ENCODE measurements around the gene PTPRN2.

Gene PTPRN2

DNA sequence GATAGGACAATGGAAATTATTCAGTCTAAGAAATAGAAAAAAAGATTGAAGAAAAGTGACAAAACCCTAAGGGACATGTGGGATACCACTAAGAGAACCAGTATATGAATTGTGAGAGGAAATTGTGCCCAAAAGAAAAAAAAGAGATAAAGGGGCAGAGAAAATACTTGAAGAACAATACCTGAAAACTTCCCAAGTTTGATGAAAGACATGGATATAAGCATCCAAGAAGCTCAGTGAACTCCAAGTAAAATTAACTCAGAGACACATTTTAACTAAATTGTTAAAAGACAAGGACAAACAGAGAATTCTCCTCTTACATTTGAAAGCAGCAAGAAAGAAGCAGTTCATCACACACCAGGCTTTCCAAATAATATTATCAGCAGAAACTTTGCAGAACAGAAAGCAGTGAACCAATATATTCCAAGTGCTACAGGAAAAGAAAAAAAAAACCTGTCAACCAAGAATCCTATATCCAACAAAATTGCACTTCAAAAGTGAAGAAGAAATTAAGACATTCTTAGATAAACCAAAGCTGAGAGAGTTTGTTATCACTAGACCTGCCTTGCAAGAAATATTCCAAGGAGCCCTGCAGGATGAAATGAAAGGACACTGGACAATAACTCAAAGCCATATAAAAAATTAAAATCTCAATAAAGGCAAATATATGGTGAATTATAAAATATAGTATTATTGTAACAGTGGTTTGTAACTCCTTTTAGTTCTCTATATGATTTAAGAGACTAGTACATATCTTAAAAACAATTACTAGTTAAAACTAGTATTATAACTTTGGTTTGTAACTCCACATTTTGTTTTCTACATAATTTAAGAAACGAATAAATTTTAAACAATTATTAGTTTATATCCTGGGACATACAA, 470.0 kb downstream of the PTPRN2 start:
- Mint-ChIP-seq H3K27me3 (peaks cover 9% of the 10 kb centered on the region), H3K4me1 (no peaks in the 10 kb centered on the region), H3K9me3 (peaks cover 36% of the 10 kb centered on the region)

DNA sequence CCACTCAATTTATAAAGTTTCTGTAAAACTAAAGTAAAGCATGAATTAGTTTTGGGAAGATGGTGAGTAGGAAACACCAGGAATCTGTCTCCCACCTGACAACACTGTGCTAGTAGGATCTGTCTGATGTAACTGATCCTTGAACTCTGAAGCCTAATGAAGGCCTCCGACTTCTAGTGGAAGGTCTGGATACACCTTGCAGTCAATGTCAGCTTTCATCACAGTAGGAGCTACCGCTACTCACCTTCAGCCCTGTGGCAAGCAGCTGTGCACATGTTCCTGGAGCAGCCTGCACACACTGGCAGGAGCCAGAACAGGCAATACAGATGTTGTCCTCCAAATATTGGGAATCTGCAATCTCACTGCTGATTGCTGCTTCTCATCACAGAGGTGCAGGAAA, 471.4 kb downstream of the PTPRN2 start:
- Mint-ChIP-seq H3K9me3 (peaks cover 42% of the 10 kb centered on the region), H3K27me3 (peaks cover 11% of the 10 kb centered on the region), H3K4me1 (no peaks in the 10 kb centered on the region), H3K36me3 (ENCODE audit: insufficient read depth) (no peaks in the 10 kb centered on the region), H3K27ac (ENCODE audit: low read depth) (no peak overlapping the region), H3K4me3 (no peak overlapping the region)
- DNase-seq (ENCODE audit: low spot score in 2 of 2) (no peak), ATAC-seq (replicated peaks; ENCODE audit: extremely low read depth, poor library complexity, severe bottlenecking) (no peak)

More for the DNA sequence above, 470.0 kb downstream of the PTPRN2 start:
- no peak overlapping the region for H3K27ac Mint-ChIP-seq (ENCODE audit: low read depth)
- DNase-seq (ENCODE audit: low spot score in 2 of 2) = no peak
- H3K36me3 Mint-ChIP-seq (ENCODE audit: insufficient read depth) = no peaks in the 10 kb centered on the region
- ATAC-seq (replicated peaks; ENCODE audit: extremely low read depth, poor library complexity, severe bottlenecking) = no peak
- no peak overlapping the region for H3K4me3 Mint-ChIP-seq

DNA sequence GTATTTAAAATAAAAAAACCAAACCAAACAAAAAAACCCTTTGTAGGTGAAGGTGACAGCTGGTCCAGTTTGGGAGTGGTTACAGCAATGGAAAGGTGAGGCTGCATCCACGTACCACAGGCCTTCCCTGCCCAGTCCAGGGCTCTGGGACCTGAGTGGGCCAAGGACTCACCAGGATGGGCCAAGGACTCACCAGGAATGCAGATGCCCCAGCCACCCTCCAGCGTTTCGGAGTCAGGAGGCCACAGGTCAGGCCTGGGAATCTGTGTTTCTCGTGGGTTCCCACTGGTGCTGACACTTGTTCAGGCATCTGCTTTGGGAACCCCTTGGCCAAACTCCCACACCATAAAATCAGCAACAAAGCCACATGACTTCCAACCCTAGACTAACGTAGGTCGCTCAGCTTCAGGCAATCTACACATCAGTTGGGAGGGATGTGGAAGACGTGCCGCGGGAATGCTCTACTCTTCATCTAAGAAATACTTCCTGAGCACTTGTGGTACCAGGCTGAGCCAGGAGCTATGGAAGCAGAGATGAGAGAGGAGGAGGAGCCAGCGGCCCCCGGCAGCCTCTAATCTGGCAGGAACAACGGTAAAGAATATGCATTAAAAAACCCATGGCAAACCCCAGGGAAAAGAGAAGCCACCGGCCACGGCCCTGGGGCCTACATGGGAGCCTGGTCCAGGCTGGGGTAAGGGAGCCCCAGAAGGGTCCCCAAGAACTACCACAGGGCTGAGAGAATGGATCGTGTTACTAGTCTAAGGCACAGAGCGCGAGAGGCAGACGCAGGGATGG, 473.4 kb downstream of the PTPRN2 start:
- ATAC-seq (replicated peaks; ENCODE audit: extremely low read depth, poor library complexity, severe bottlenecking) (no peak), DNase-seq (ENCODE audit: low spot score in 2 of 2) (no peak)
- peaks cover 38% of the 10 kb centered on the region for H3K9me3 Mint-ChIP-seq
- no peak overlapping the region for H3K4me3 Mint-ChIP-seq
- peaks cover 6% of the 10 kb centered on the region for H3K27me3 Mint-ChIP-seq
- H3K36me3 Mint-ChIP-seq (ENCODE audit: insufficient read depth) = no peaks in the 10 kb centered on the region
- H3K4me1 Mint-ChIP-seq = no peaks in the 10 kb centered on the region
- no peak overlapping the region for H3K27ac Mint-ChIP-seq (ENCODE audit: low read depth)

DNA sequence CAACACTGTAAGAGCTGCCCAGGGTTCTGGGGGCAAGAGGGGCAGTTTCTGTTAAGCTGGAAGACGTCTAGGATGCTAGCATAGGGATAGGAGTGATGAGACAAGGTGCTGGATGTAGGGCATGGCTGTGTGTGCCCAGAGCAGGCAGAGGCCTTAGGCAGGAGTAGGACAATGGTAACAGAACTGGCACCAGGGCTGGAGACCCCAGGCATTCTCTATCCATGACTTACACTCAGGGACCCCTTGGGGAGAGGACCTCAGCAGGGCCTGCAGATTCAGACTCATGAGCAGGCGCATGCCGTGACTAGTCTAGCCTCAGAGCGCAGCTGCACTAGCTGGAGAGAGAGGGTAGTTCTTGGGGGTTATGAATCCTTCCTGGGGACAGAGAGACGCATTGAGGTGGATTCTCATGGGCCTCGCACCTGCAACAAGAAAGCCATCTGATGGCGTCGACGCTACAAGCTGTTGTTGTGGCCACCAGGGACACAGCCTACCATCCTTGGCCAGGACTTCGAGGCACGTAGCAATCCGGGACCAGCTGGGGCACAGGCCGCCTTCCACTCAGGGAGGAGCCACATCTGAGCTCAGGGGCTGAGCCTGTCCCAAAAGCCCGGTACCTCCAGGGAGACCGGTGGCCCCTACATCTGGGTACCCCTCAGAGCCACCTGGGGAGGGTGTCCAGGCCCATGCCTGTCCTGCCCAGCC, 474.1 kb downstream of the PTPRN2 start:
- H3K27ac Mint-ChIP-seq (ENCODE audit: low read depth) = no peak overlapping the region
- no peak overlapping the region for H3K4me3 Mint-ChIP-seq
- H3K36me3 Mint-ChIP-seq (ENCODE audit: insufficient read depth) = no peaks in the 10 kb centered on the region
- ATAC-seq (replicated peaks; ENCODE audit: extremely low read depth, poor library complexity, severe bottlenecking) = no peak
- DNase-seq (ENCODE audit: low spot score in 2 of 2) = no peak
- H3K4me1 Mint-ChIP-seq = no peaks in the 10 kb centered on the region
- peaks cover 37% of the 10 kb centered on the region for H3K9me3 Mint-ChIP-seq
- peaks cover 6% of the 10 kb centered on the region for H3K27me3 Mint-ChIP-seq

DNA sequence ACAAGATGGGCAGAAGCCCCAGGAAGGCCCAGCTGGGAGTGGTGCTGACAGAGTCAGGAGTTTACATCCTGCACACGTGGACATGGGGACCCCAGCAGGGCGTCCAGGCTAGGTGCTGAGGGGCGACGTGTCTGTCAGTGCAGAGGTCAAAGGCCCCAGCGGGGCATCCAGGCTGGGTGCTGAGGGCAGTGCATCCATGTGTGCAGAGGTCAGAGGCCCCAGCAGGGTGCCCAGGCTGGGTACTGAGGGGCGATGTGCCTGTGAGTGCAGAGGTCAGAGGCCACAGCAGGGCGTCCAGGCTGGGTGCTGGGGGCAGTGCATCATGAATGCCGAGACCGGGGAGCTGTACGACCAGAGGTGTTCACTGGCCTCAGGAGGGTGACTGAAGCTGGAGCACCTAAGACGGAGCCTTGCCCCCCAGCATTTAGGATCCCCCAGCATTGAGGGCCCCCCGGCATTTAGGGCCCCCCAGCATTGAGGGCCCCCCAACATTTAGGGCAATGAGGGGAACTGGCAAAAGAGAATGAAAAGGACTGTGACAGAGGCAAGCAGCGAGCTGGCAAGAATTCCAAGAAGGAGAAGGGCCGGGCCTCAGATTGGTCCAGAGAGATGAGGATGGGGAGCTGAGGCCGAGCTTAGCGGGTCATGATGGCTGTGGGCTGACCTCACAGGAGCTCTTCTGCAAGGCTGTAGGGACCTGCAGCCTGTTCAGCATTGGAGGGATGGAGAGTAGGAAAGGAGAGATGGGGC, 474.9 kb downstream of the PTPRN2 start:
- Mint-ChIP-seq H3K36me3 (ENCODE audit: insufficient read depth) (no peaks in the 10 kb centered on the region), H3K4me1 (no peaks in the 10 kb centered on the region), H3K9me3 (peaks cover 39% of the 10 kb centered on the region), H3K4me3 (no peak overlapping the region), H3K27me3 (peaks cover 6% of the 10 kb centered on the region), H3K27ac (ENCODE audit: low read depth) (no peak overlapping the region)
- no peak for DNase-seq (ENCODE audit: low spot score in 2 of 2)
- no peak for ATAC-seq (replicated peaks; ENCODE audit: extremely low read depth, poor library complexity, severe bottlenecking)

DNA sequence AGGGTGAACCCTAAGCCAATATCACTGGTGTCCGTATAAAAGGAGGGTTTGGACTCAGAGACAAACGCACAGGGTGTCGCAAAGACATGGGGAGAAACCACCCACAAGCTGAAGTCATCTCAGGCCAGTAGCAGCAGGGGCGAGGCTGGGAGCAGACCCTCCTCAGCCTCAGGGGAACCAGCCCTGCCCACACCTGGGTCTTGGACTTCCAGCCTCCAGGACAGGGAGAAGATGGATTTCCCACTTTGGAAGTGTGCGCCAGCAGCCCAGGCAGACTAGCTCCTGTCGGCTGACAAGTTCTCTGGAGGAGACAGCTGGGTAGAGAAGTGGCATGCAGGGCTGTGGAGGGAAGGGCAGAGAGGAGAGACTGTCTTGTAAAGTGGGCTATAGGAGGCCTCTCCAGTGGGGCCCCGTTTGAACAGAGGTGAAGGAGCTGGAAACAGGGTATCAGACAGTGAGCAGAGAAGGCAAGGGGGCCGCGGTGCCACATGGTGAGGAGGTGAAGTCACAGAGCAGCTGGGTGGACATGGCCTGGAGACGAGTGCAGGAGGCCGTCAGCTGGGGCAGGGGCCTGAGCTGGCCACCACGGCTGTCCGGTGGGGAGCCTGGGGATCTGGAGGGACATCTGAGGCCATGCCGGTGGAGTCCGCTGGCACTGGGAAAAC, 475.6 kb downstream of the PTPRN2 start:
- Mint-ChIP-seq H3K4me1 (no peaks in the 10 kb centered on the region), H3K4me3 (no peak overlapping the region), H3K36me3 (ENCODE audit: insufficient read depth) (no peaks in the 10 kb centered on the region), H3K27me3 (peaks cover 6% of the 10 kb centered on the region), H3K27ac (ENCODE audit: low read depth) (no peak overlapping the region), H3K9me3 (peaks cover 40% of the 10 kb centered on the region)
- DNase-seq (ENCODE audit: low spot score in 2 of 2) (no peak), ATAC-seq (replicated peaks; ENCODE audit: extremely low read depth, poor library complexity, severe bottlenecking) (no peak)

DNA sequence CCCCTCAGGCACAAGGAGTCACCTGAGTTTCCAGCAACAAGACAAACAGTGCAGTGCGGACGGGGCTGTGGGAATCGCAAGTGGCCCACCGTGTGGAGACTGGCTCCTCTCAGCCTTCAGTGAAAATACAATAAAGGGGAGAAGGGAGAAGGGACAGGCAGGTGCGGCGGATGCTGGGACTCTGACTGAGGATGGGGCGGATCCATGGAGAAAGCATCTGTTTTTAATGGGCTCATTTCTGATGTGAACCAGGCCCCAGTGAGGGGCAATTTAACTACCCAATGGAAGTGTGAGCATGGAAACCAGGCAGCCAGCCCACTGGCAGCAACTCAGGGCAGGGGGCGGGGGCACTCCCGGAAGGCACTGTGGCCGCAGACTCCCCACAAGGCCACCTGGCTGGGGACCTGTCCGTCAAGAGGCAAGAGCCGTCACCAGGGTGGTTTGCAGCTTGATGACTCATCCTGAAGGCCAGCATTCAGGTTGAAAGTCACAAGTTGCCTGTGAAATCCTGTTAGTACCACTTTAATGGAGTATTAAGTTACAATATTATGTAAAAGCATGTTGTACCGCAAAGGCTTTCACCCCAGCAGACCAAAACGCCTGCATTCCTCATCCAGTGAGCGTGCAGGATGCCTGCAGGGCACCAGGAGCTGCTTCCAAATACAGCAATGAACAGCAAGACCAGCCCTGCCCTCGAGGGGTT, 476.4 kb downstream of the PTPRN2 start:
- Mint-ChIP-seq H3K27me3 (peaks cover 6% of the 10 kb centered on the region), H3K4me3 (no peak overlapping the region)
- no peak for DNase-seq (ENCODE audit: low spot score in 2 of 2)

DNA sequence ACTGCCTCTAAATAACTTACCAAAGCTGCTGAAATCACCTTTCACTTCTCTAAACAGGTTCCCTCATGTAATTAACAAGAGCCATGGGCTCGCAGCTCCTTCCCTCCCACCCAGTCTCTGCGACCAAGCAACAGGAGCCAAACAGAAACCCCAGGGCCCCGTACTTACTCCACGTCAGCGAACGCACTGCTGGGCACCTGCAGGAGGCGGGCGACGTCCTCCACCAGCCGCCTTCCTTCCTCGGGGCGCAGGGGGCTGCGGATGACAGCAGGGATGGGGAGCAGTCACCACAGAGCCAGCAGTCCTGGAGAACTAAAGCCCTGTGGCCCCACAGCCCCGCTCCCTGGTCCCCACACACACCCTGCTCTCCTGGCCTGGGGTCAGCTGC, 477.0 kb downstream of the PTPRN2 start:
- Mint-ChIP-seq H3K4me3 (no peak overlapping the region), H3K36me3 (ENCODE audit: insufficient read depth) (no peaks in the 10 kb centered on the region), H3K27me3 (peaks cover 6% of the 10 kb centered on the region), H3K27ac (ENCODE audit: low read depth) (no peak overlapping the region), H3K4me1 (no peaks in the 10 kb centered on the region), H3K9me3 (peaks cover 35% of the 10 kb centered on the region)
- ATAC-seq (replicated peaks; ENCODE audit: extremely low read depth, poor library complexity, severe bottlenecking) = no peak
- no peak for DNase-seq (ENCODE audit: low spot score in 2 of 2)

More for the DNA sequence above, 476.4 kb downstream of the PTPRN2 start:
- Mint-ChIP-seq H3K27ac (ENCODE audit: low read depth) (no peak overlapping the region), H3K36me3 (ENCODE audit: insufficient read depth) (no peaks in the 10 kb centered on the region), H3K9me3 (peaks cover 35% of the 10 kb centered on the region), H3K4me1 (no peaks in the 10 kb centered on the region)
- no peak for ATAC-seq (replicated peaks; ENCODE audit: extremely low read depth, poor library complexity, severe bottlenecking)

DNA sequence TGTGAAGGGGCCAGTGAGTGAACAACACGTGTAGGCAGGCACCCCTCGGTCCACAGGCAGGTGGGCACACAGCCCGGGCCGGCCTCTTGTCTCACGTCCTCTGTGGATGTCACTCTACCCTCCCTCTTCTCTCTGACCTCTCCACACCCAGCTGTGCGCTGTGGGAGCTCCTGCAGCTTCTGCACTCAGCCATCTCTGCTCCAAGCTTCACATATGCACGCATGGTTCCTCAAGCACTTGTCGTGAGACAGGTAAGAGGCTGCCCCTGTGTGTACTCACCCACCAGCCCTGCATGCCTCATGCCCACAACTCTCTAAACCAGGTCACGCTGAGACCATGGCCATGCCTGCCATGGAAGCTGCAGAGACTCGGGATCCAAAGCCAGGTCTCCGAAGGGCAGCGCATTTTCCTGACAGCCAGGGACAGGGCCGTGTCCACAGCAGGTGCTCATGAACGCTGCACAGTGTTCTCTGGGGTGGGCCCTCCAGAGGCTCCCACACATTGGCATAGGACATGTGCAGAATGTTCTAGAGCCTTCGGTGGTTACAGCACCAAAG, 477.5 kb downstream of the PTPRN2 start:
- DNase-seq (ENCODE audit: low spot score in 2 of 2) = no peak
- Mint-ChIP-seq H3K27ac (ENCODE audit: low read depth) (no peak overlapping the region), H3K9me3 (peaks cover 31% of the 10 kb centered on the region), H3K36me3 (ENCODE audit: insufficient read depth) (no peaks in the 10 kb centered on the region), H3K27me3 (peaks cover 6% of the 10 kb centered on the region), H3K4me1 (no peaks in the 10 kb centered on the region), H3K4me3 (no peak overlapping the region)
- ATAC-seq (replicated peaks; ENCODE audit: extremely low read depth, poor library complexity, severe bottlenecking) = no peak

DNA sequence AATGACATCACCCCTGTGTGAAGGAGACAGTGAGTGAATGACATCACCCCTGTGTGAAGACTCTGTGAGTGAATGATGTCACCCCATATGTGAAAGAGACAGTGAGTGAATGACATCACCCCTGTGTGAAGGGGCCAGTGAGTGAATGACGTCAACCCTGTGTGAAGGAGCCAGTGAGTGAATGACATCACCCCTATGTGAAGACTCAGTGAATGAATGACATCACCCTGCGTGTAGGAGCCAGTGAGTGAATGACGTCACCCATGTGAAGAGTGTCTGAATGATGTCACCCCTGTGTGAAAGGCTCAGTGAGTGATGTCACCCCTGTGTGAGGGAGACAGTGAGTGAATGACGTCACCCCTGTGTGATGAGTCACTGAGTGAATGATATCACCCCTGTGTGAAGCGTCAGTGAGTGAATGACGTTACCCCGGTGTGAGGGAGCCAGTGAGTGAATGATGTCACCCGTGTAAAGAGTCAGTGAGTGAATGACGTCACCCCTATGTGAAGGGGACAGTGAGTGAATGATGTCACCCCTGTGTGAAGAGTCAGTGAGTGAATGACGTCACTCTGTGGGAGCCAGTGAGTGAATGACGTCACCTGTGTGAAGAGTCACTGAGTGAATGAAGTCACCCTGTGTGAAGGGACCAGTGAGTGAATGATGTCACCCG, 478.1 kb downstream of the PTPRN2 start:
- Mint-ChIP-seq H3K4me1 (no peaks in the 10 kb centered on the region), H3K36me3 (ENCODE audit: insufficient read depth) (no peaks in the 10 kb centered on the region), H3K27ac (ENCODE audit: low read depth) (no peak overlapping the region), H3K9me3 (peaks cover 25% of the 10 kb centered on the region), H3K4me3 (no peak overlapping the region), H3K27me3 (peaks cover 6% of the 10 kb centered on the region)
- no peak for DNase-seq (ENCODE audit: low spot score in 2 of 2)
- ATAC-seq (replicated peaks; ENCODE audit: extremely low read depth, poor library complexity, severe bottlenecking) = no peak

All from central memory CD8-positive, alpha-beta T cell (primary cell).